Central memory CD8-positive, alpha-beta T cell (primary cell): ENCODE data around the gene CCDC116.
A peak's percentile ranks its signal among the peaks of the same experiment; 100 is the strongest.
"Not testable (repeated sequence)": the region's sequence is repeated elsewhere in the genome, so short reads cannot be mapped to it uniquely, and the experiment has no call there.

Experiments used
- ATAC-seq: fragments of 150-1000 bp; cut with Tn5 transposase; replicated peaks from 2 replicates; pipeline ENCODE4 v1.10.0; 2022; ENCODE audit warnings: mild to moderate bottlenecking, moderate FRiP score, moderate number of reproducible peaks; ENCODE audit not compliant: poor library complexity, severe bottlenecking; ENCODE audit errors: extremely low read depth
- DNase-seq, 2 donors: peaks; one replicate each; pipeline ENCODE4 v3.0.0; 2021; ENCODE audit warnings: low spot score in 2 of 2
- H3K27ac Mint-ChIP-seq: one replicate; pipeline ENCODE4 v1.8.0; 2022; ENCODE audit warnings: low read depth, mild to moderate bottlenecking, moderate library complexity, mixed read lengths
- H3K27me3 Mint-ChIP-seq: one replicate; pipeline ENCODE4 v1.8.0; 2022; ENCODE audit warnings: mixed read lengths
- H3K36me3 Mint-ChIP-seq: one replicate; pipeline ENCODE4 v1.8.0; 2022; ENCODE audit warnings: mild to moderate bottlenecking, moderate library complexity, mixed read lengths; ENCODE audit not compliant: insufficient read depth
- H3K4me1 Mint-ChIP-seq: one replicate; pipeline ENCODE4 v1.8.0; 2022; ENCODE audit warnings: mixed read lengths
- H3K4me3 Mint-ChIP-seq: one replicate; pipeline ENCODE4 v1.8.0; 2022; ENCODE audit warnings: mild to moderate bottlenecking, moderate library complexity, mixed read lengths
- H3K9me3 Mint-ChIP-seq: one replicate; pipeline ENCODE4 v1.8.0; 2022; ENCODE audit warnings: mixed read lengths

The CCDC116 gene

GRCh38 chr22:21615731-21616130 lies 16.8 kb upstream of the CCDC116 start:
- peak overlapping the region; percentile 76 for H3K27ac Mint-ChIP-seq
- no peaks in the 10 kb centered on the region for H3K27me3 Mint-ChIP-seq

GRCh38 chr22:21617337-21617736 lies 15.2 kb upstream of the CCDC116 start:
- H3K27me3 Mint-ChIP-seq, H3K9me3 Mint-ChIP-seq, H3K4me3 Mint-ChIP-seq, ATAC-seq, DNase-seq: not testable (repeated sequence)
- Mint-ChIP-seq H3K4me1 (peaks cover 37% of the 10 kb centered on the region), H3K36me3 (peaks cover 49% of the 10 kb centered on the region), H3K27ac (peak overlapping the region; percentile 22)

More at GRCh38 chr22:21615731-21616130, 16.8 kb upstream of the CCDC116 start:
- H3K4me3 Mint-ChIP-seq, result no peak overlapping the region
- no peaks in the 10 kb centered on the region for H3K9me3 Mint-ChIP-seq
- peaks cover 42% of the 10 kb centered on the region for H3K4me1 Mint-ChIP-seq
- H3K36me3 Mint-ChIP-seq, result peaks cover 55% of the 10 kb centered on the region
- ATAC-seq (no peak), DNase-seq (no peak)

GRCh38 chr22:21621025-21621424 lies 11.5 kb upstream of the CCDC116 start:
- no peak for ATAC-seq
- Mint-ChIP-seq H3K4me1 (peaks cover 41% of the 10 kb centered on the region), H3K4me3 (no peak overlapping the region), H3K36me3 (peaks cover 47% of the 10 kb centered on the region), H3K27ac (no peak overlapping the region), H3K9me3 (no peaks in the 10 kb centered on the region), H3K27me3 (no peaks in the 10 kb centered on the region)
- no peak for DNase-seq

GRCh38 chr22:21622011-21622918 lies 10.3 kb upstream of the CCDC116 start:
- H3K27ac Mint-ChIP-seq, result peak overlapping the region; percentile 68
- DNase-seq (no peak), ATAC-seq (no peak)
- H3K4me1 Mint-ChIP-seq, result peaks cover 47% of the 10 kb centered on the region
- H3K27me3 Mint-ChIP-seq, result no peaks in the 10 kb centered on the region
- no peak overlapping the region for H3K4me3 Mint-ChIP-seq
- no peaks in the 10 kb centered on the region for H3K9me3 Mint-ChIP-seq
- peaks cover 46% of the 10 kb centered on the region for H3K36me3 Mint-ChIP-seq

- peak overlapping the region; percentile 68 for H3K27ac Mint-ChIP-seq
- DNase-seq (no peak), ATAC-seq (no peak)
- peaks cover 47% of the 10 kb centered on the region for H3K4me1 Mint-ChIP-seq
- H3K4me3 Mint-ChIP-seq, result no peak overlapping the region
- no peaks in the 10 kb centered on the region for H3K27me3 Mint-ChIP-seq
- H3K9me3 Mint-ChIP-seq, result no peaks in the 10 kb centered on the region
- H3K36me3 Mint-ChIP-seq, result peaks cover 46% of the 10 kb centered on the region
Observed at GRCh38 chr22:21622919-21623647, 9.5 kb upstream of the CCDC116 start.

GRCh38 chr22:21623648-21623970 lies 9.0 kb upstream of the CCDC116 start:
- no peak overlapping the region for H3K27ac Mint-ChIP-seq
- H3K4me1 Mint-ChIP-seq, result peaks cover 52% of the 10 kb centered on the region
- no peak for DNase-seq
- H3K27me3 Mint-ChIP-seq, result no peaks in the 10 kb centered on the region
- no peak overlapping the region for H3K4me3 Mint-ChIP-seq
- no peak for ATAC-seq
- H3K36me3 Mint-ChIP-seq, result peaks cover 47% of the 10 kb centered on the region
- no peaks in the 10 kb centered on the region for H3K9me3 Mint-ChIP-seq

- Mint-ChIP-seq H3K9me3 (no peaks in the 10 kb centered on the region), H3K4me1 (peaks cover 53% of the 10 kb centered on the region), H3K27ac (peak overlapping the region; percentile 68), H3K27me3 (no peaks in the 10 kb centered on the region), H3K36me3 (peaks cover 47% of the 10 kb centered on the region), H3K4me3 (no peak overlapping the region)
- DNase-seq (no peak), ATAC-seq (no peak)
Observed at GRCh38 chr22:21624120-21624879, 8.3 kb upstream of the CCDC116 start.

GRCh38 chr22:21624880-21625791 lies 7.4 kb upstream of the CCDC116 start:
- H3K27ac Mint-ChIP-seq, result peak overlapping the region; percentile 68
- no peak overlapping the region for H3K4me3 Mint-ChIP-seq
- peaks cover 42% of the 10 kb centered on the region for H3K36me3 Mint-ChIP-seq
- ATAC-seq, result no peak
- no peaks in the 10 kb centered on the region for H3K9me3 Mint-ChIP-seq
- peaks cover 49% of the 10 kb centered on the region for H3K4me1 Mint-ChIP-seq
- no peaks in the 10 kb centered on the region for H3K27me3 Mint-ChIP-seq
- no peak for DNase-seq

GRCh38 chr22:21626073-21626734 lies 6.4 kb upstream of the CCDC116 start:
- peaks cover 46% of the 10 kb centered on the region for H3K4me1 Mint-ChIP-seq
- H3K27ac Mint-ChIP-seq, result no peak overlapping the region
- ATAC-seq (no peak), DNase-seq (no peak)
- H3K36me3 Mint-ChIP-seq, result peaks cover 42% of the 10 kb centered on the region
- no peaks in the 10 kb centered on the region for H3K27me3 Mint-ChIP-seq
- H3K4me3 Mint-ChIP-seq, result no peak overlapping the region
- H3K9me3 Mint-ChIP-seq, result no peaks in the 10 kb centered on the region

- Mint-ChIP-seq H3K27ac (no peak overlapping the region), H3K4me1 (peaks cover 50% of the 10 kb centered on the region), H3K36me3 (peaks cover 38% of the 10 kb centered on the region), H3K27me3 (no peaks in the 10 kb centered on the region), H3K4me3 (peak overlapping the region; percentile 88), H3K9me3 (no peaks in the 10 kb centered on the region)
- DNase-seq (no peak), ATAC-seq (no peak)
Observed at GRCh38 chr22:21626735-21627469, 5.7 kb upstream of the CCDC116 start.
